Activated CD4-positive, alpha-beta T cell treated with anti-CD3 and anti-CD28 coated beads for 36 hours (primary cell): ENCODE measurements around the gene MYO3B. TPM values are rescaled to one million over a fixed set of nuclear protein-coding genes. Genes with fewer than 3 reads are reported as not detected.

Source experiments
- ATAC-seq: fragments of 200-7000 bp; cut with Tn5 transposase; one replicate; pipeline ENCODE4 v1.10.0; 2021; ENCODE audit warnings: mild to moderate bottlenecking, moderate library complexity
- CTCF ChIA-PET: fragments of 350-600 bp; sonication (Branson Sonifier 250); formaldehyde crosslinking; loops from one replicate; lab custom pipeline; 2021; ENCODE audit warnings: antibody characterized with exemption; lab: Charles Lee
- POLR2A ChIA-PET: fragments of 350-600 bp; sonication (Branson Sonifier 250); formaldehyde crosslinking; loops from one replicate; lab custom pipeline; 2021; ENCODE audit warnings: antibody characterized with exemption, inconsistent platforms; lab: Charles Lee
- DNase-seq: peaks from one replicate; pipeline ENCODE4 v3.0.0-alpha.2; 2020
- H3K27ac Mint-ChIP-seq: one replicate; pipeline ENCODE4 v1.8.0; 2021; ENCODE audit warnings: mixed read lengths
- H3K27me3 Mint-ChIP-seq: one replicate; pipeline ENCODE4 v1.8.0; 2021; ENCODE audit warnings: mixed read lengths
- H3K36me3 Mint-ChIP-seq: one replicate; pipeline ENCODE4 v1.8.0; 2021; ENCODE audit warnings: low read depth, mixed read lengths
- H3K4me1 Mint-ChIP-seq: one replicate; pipeline ENCODE4 v1.8.0; 2021; ENCODE audit warnings: mixed read lengths
- H3K4me3 Mint-ChIP-seq: one replicate; pipeline ENCODE4 v1.8.0; 2021; ENCODE audit warnings: mild to moderate bottlenecking, moderate library complexity, mixed read lengths
- H3K9me3 Mint-ChIP-seq: one replicate; pipeline ENCODE4 v1.8.0; 2021; ENCODE audit warnings: low read depth, mixed read lengths
- intact Hi-C, 2 experiments: fragments of 100-400 bp; cut with DNase I in 1 of 2; cut with micrococcal nuclease in 1 of 2; formaldehyde crosslinking; loops; one replicate each; pipeline versions ENCODE4 v1.14.2 to v1.15.1; 2022 to 2024; cut with DNase I, micrococcal nuclease
- total RNA-seq, 2 experiments: library from RNA; stranded (reverse); gene quantifications; one replicate each; pipeline ENCODE4 v1.2.3, GENCODE V29; 2021

MYO3B gene
- total RNA-seq, 2 experiments from 2014 or later = 0.97 to 1.2 TPM

- ChIA-PET CTCF (interaction anchor here (0.6 to 0.7 kb wide), 2 partner anchors 30 to 320 kb away, joined by 3 read pairs; no protein-coding TSS in a partner anchor), POLR2A (no interaction called here)
- Mint-ChIP-seq H3K9me3 (peaks cover 11% of the 10 kb centered on the region), H3K4me3 (no peak overlapping the region), H3K4me1 (no peaks in the 10 kb centered on the region), H3K27me3 (peaks cover 2% of the 10 kb centered on the region), H3K36me3 (no peaks in the 10 kb centered on the region), H3K27ac (no peak overlapping the region)
- ATAC-seq (no peak), DNase-seq (no peak)
- intact Hi-C loops = no loop called here
These were observed 375.8 kb downstream of the MYO3B start for GRCh38 chr2:170553748-170554147.

GRCh38 chr2:170554278-170554955, 376.5 kb downstream of the MYO3B start:
- no peaks in the 10 kb centered on the region for H3K4me1 Mint-ChIP-seq
- intact Hi-C loops = no loop called here
- no peak overlapping the region for H3K4me3 Mint-ChIP-seq
- no peak overlapping the region for H3K27ac Mint-ChIP-seq
- ChIA-PET CTCF (interaction anchor here (0.6 kb wide), 1 partner anchor 230 kb away, joined by 3 read pairs; no protein-coding TSS in a partner anchor), POLR2A (no interaction called here)
- DNase-seq (no peak), ATAC-seq (no peak)
- H3K9me3 Mint-ChIP-seq = peaks cover 11% of the 10 kb centered on the region
- peaks cover 2% of the 10 kb centered on the region for H3K27me3 Mint-ChIP-seq
- no peaks in the 10 kb centered on the region for H3K36me3 Mint-ChIP-seq

- POLR2A ChIA-PET = no interaction called here
- intact Hi-C loops = no loop called here
- Mint-ChIP-seq H3K4me3 (no peak overlapping the region), H3K27me3 (peaks cover 5% of the 10 kb centered on the region), H3K27ac (no peak overlapping the region), H3K4me1 (no peaks in the 10 kb centered on the region), H3K36me3 (no peaks in the 10 kb centered on the region), H3K9me3 (no peaks in the 10 kb centered on the region)
- no peak for ATAC-seq
- DNase-seq = no peak
- CTCF ChIA-PET = no interaction called here
These were observed 385.0 kb downstream of the MYO3B start for GRCh38 chr2:170562928-170563327.

GRCh38 chr2:170563401-170563800, 385.5 kb downstream of the MYO3B start:
- H3K4me3 Mint-ChIP-seq = no peak overlapping the region
- H3K4me1 Mint-ChIP-seq = no peaks in the 10 kb centered on the region
- intact Hi-C loops = no loop called here
- no peaks in the 10 kb centered on the region for H3K36me3 Mint-ChIP-seq
- no peak for ATAC-seq
- DNase-seq = no peak
- peaks cover 5% of the 10 kb centered on the region for H3K27me3 Mint-ChIP-seq
- no peak overlapping the region for H3K27ac Mint-ChIP-seq
- CTCF ChIA-PET = no interaction called here
- POLR2A ChIA-PET = no interaction called here
- H3K9me3 Mint-ChIP-seq = no peaks in the 10 kb centered on the region

GRCh38 chr2:170566138-170566537, 388.2 kb downstream of the MYO3B start:
- CTCF ChIA-PET = interaction anchor here (1.6 kb wide), 1 partner anchor 9 kb away, joined by 4 read pairs; no protein-coding TSS in a partner anchor
- peaks cover 8% of the 10 kb centered on the region for H3K27me3 Mint-ChIP-seq
- intact Hi-C loops = no loop called here
- no peak overlapping the region for H3K27ac Mint-ChIP-seq
- no peak for ATAC-seq
- no peaks in the 10 kb centered on the region for H3K9me3 Mint-ChIP-seq
- H3K4me1 Mint-ChIP-seq = no peaks in the 10 kb centered on the region
- no peaks in the 10 kb centered on the region for H3K36me3 Mint-ChIP-seq
- H3K4me3 Mint-ChIP-seq = no peak overlapping the region
- POLR2A ChIA-PET = no interaction called here
- DNase-seq = no peak

GRCh38 chr2:170567429-170567828, 389.5 kb downstream of the MYO3B start:
- no peak overlapping the region for H3K4me3 Mint-ChIP-seq
- DNase-seq (no peak), ATAC-seq (no peak)
- no peaks in the 10 kb centered on the region for H3K9me3 Mint-ChIP-seq
- peaks cover 14% of the 10 kb centered on the region for H3K27me3 Mint-ChIP-seq
- intact Hi-C loops = no loop called here
- POLR2A ChIA-PET = no interaction called here
- no peaks in the 10 kb centered on the region for H3K36me3 Mint-ChIP-seq
- no peak overlapping the region for H3K27ac Mint-ChIP-seq
- no peaks in the 10 kb centered on the region for H3K4me1 Mint-ChIP-seq
- CTCF ChIA-PET = interaction anchor here (0.6 to 1.6 kb wide), 2 partner anchors 8 to 243 kb away, joined by 3 to 4 read pairs; no protein-coding TSS in a partner anchor

GRCh38 chr2:170568511-170568910, 390.6 kb downstream of the MYO3B start:
- H3K27me3 Mint-ChIP-seq = peaks cover 11% of the 10 kb centered on the region
- CTCF ChIA-PET = no interaction called here
- intact Hi-C loops = no loop called here

GRCh38 chr2:170571612-170572011, 393.7 kb downstream of the MYO3B start:
- ChIA-PET POLR2A (no interaction called here), CTCF (no interaction called here)
- intact Hi-C loops = no loop called here
- no peaks in the 10 kb centered on the region for H3K4me1 Mint-ChIP-seq
- H3K27ac Mint-ChIP-seq = no peak overlapping the region
- DNase-seq = no peak
- no peak overlapping the region for H3K4me3 Mint-ChIP-seq
- no peaks in the 10 kb centered on the region for H3K36me3 Mint-ChIP-seq
- H3K9me3 Mint-ChIP-seq = no peaks in the 10 kb centered on the region
- H3K27me3 Mint-ChIP-seq = peaks cover 16% of the 10 kb centered on the region
- ATAC-seq = no peak

More at GRCh38 chr2:170568511-170568910, 390.6 kb downstream of the MYO3B start:
- ATAC-seq (no peak), DNase-seq (no peak)
- H3K27ac Mint-ChIP-seq = no peak overlapping the region
- no peaks in the 10 kb centered on the region for H3K4me1 Mint-ChIP-seq
- H3K9me3 Mint-ChIP-seq = no peaks in the 10 kb centered on the region
- H3K36me3 Mint-ChIP-seq = no peaks in the 10 kb centered on the region
- POLR2A ChIA-PET = no interaction called here
- no peak overlapping the region for H3K4me3 Mint-ChIP-seq

- Mint-ChIP-seq H3K27me3 (peaks cover 16% of the 10 kb centered on the region), H3K9me3 (no peaks in the 10 kb centered on the region), H3K4me1 (no peaks in the 10 kb centered on the region), H3K4me3 (no peak overlapping the region), H3K36me3 (no peaks in the 10 kb centered on the region), H3K27ac (no peak overlapping the region)
- ATAC-seq (no peak), DNase-seq (no peak)
- ChIA-PET CTCF (interaction anchor here (0.7 kb wide), 1 partner anchor 197 kb away, joined by 3 read pairs; no protein-coding TSS in a partner anchor), POLR2A (no interaction called here)
- intact Hi-C loops = no loop called here
These were observed 395.7 kb downstream of the MYO3B start for GRCh38 chr2:170573671-170574070.

GRCh38 chr2:170576296-170576695, 398.3 kb downstream of the MYO3B start:
- intact Hi-C loops = no loop called here
- ChIA-PET POLR2A (no interaction called here), CTCF (interaction anchor here (1.4 kb wide), 1 partner anchor 10 kb away, joined by 4 read pairs; no protein-coding TSS in a partner anchor)
- no peak overlapping the region for H3K27ac Mint-ChIP-seq
- H3K27me3 Mint-ChIP-seq = peaks cover 9% of the 10 kb centered on the region
- ATAC-seq = no peak
- H3K4me3 Mint-ChIP-seq = no peak overlapping the region
- no peaks in the 10 kb centered on the region for H3K9me3 Mint-ChIP-seq
- H3K36me3 Mint-ChIP-seq = no peaks in the 10 kb centered on the region
- no peaks in the 10 kb centered on the region for H3K4me1 Mint-ChIP-seq
- no peak for DNase-seq

GRCh38 chr2:170577356-170577755, 399.4 kb downstream of the MYO3B start:
- ChIA-PET CTCF (interaction anchor here (0.9 to 1.6 kb wide), 2 partner anchors 13 to 208 kb away, joined by 4 to 5 read pairs; no protein-coding TSS in a partner anchor), POLR2A (no interaction called here)
- Mint-ChIP-seq H3K9me3 (no peaks in the 10 kb centered on the region), H3K36me3 (no peaks in the 10 kb centered on the region), H3K4me1 (no peaks in the 10 kb centered on the region), H3K4me3 (no peak overlapping the region), H3K27me3 (peaks cover 5% of the 10 kb centered on the region), H3K27ac (no peak overlapping the region)
- DNase-seq (no peak), ATAC-seq (no peak)
- intact Hi-C loops = no loop called here

GRCh38 chr2:170578606-170579005, 400.7 kb downstream of the MYO3B start:
- Mint-ChIP-seq H3K27me3 (peaks cover 5% of the 10 kb centered on the region), H3K4me3 (no peak overlapping the region), H3K9me3 (no peaks in the 10 kb centered on the region), H3K4me1 (no peaks in the 10 kb centered on the region), H3K27ac (no peak overlapping the region), H3K36me3 (no peaks in the 10 kb centered on the region)
- intact Hi-C loops = no loop called here
- POLR2A ChIA-PET = no interaction called here
- ATAC-seq (no peak), DNase-seq (no peak)
- CTCF ChIA-PET = interaction anchor here (0.7 kb wide), 1 partner anchor 9 kb away, joined by 4 read pairs; no protein-coding TSS in a partner anchor
